Measurements from ENCODE around the gene CADPS2.

Gene CADPS2

GRCh38 chr7:122448893-122449589 is 437.2 kb downstream of the CADPS2 start:
- no peaks in the 10 kb centered on the region for H3K36me3 Mint-ChIP-seq (ENCODE audit: low read depth)
- no peaks in the 10 kb centered on the region for H3K9me3 Mint-ChIP-seq
- no peak for TF ChIP-seq CTCF (IDR thresholded peaks at IDR 0.05; ENCODE audit: unreplicated experiment in 3 of 3)
- H3K4me1 Mint-ChIP-seq, result no peaks in the 10 kb centered on the region
- H3K27ac Mint-ChIP-seq, result no peak overlapping the region
- peaks cover 4% of the 10 kb centered on the region for H3K27me3 Mint-ChIP-seq (ENCODE audit: low read depth)
- H3K4me3 Mint-ChIP-seq, result no peak overlapping the region

- no peak overlapping the region for H3K27ac Mint-ChIP-seq
- no peak overlapping the region for H3K4me3 Mint-ChIP-seq
These were observed 443.3 kb downstream of the CADPS2 start for GRCh38 chr7:122442929-122443328.

GRCh38 chr7:122438492-122438891 is 447.8 kb downstream of the CADPS2 start:
- Mint-ChIP-seq H3K36me3 (ENCODE audit: low read depth) (no peaks in the 10 kb centered on the region), H3K4me1 (peaks cover 5% of the 10 kb centered on the region)

More at GRCh38 chr7:122442929-122443328, 443.3 kb downstream of the CADPS2 start:
- peaks cover 4% of the 10 kb centered on the region for H3K27me3 Mint-ChIP-seq (ENCODE audit: low read depth)
- H3K36me3 Mint-ChIP-seq (ENCODE audit: low read depth), result no peaks in the 10 kb centered on the region
- no peaks in the 10 kb centered on the region for H3K9me3 Mint-ChIP-seq
- H3K4me1 Mint-ChIP-seq, result peaks cover 4% of the 10 kb centered on the region
- TF ChIP-seq CTCF (IDR thresholded peaks at IDR 0.05; ENCODE audit: unreplicated experiment in 3 of 3), result no peak

GRCh38 chr7:122438006-122438405 is 448.3 kb downstream of the CADPS2 start:
- H3K27me3 Mint-ChIP-seq (ENCODE audit: low read depth), result no peaks in the 10 kb centered on the region
- H3K36me3 Mint-ChIP-seq (ENCODE audit: low read depth), result no peaks in the 10 kb centered on the region
- no peak for TF ChIP-seq CTCF (IDR thresholded peaks at IDR 0.05; ENCODE audit: unreplicated experiment in 3 of 3)
- H3K27ac Mint-ChIP-seq, result no peak overlapping the region
- no peaks in the 10 kb centered on the region for H3K9me3 Mint-ChIP-seq
- no peak overlapping the region for H3K4me3 Mint-ChIP-seq
- peaks cover 5% of the 10 kb centered on the region for H3K4me1 Mint-ChIP-seq

More at GRCh38 chr7:122438492-122438891, 447.8 kb downstream of the CADPS2 start:
- no peaks in the 10 kb centered on the region for H3K9me3 Mint-ChIP-seq
- H3K27ac Mint-ChIP-seq, result no peak overlapping the region
- no peak for TF ChIP-seq CTCF (IDR thresholded peaks at IDR 0.05; ENCODE audit: unreplicated experiment in 3 of 3)
- H3K4me3 Mint-ChIP-seq, result no peak overlapping the region
- H3K27me3 Mint-ChIP-seq (ENCODE audit: low read depth), result no peaks in the 10 kb centered on the region

- Mint-ChIP-seq H3K4me1 (peaks cover 10% of the 10 kb centered on the region), H3K27ac (no peak overlapping the region), H3K4me3 (no peak overlapping the region), H3K27me3 (ENCODE audit: low read depth) (no peaks in the 10 kb centered on the region), H3K36me3 (ENCODE audit: low read depth) (no peaks in the 10 kb centered on the region), H3K9me3 (no peaks in the 10 kb centered on the region)
- no peak for TF ChIP-seq CTCF (IDR thresholded peaks at IDR 0.05; ENCODE audit: unreplicated experiment in 3 of 3)
These were observed 452.5 kb downstream of the CADPS2 start for GRCh38 chr7:122433765-122434164.

GRCh38 chr7:122430710-122431109 is 455.6 kb downstream of the CADPS2 start:
- Mint-ChIP-seq H3K4me1 (peaks cover 5% of the 10 kb centered on the region), H3K36me3 (ENCODE audit: low read depth) (no peaks in the 10 kb centered on the region), H3K27me3 (ENCODE audit: low read depth) (no peaks in the 10 kb centered on the region), H3K4me3 (no peak overlapping the region), H3K27ac (no peak overlapping the region), H3K9me3 (no peaks in the 10 kb centered on the region)
- TF ChIP-seq CTCF (IDR thresholded peaks at IDR 0.05; ENCODE audit: unreplicated experiment in 3 of 3), result no peak

Measured in nephron (organoid).